ENCODE measurements around the gene RPL38. TPM values are rescaled to one million over a fixed set of nuclear protein-coding genes. Genes with fewer than 3 reads are reported as not detected.
"Not testable (repeated sequence)": the region's sequence is repeated elsewhere in the genome, so short reads cannot be mapped to it uniquely, and the experiment has no call there.

The RPL38 gene
- total RNA-seq, 1 donor = 426 TPM

GRCh38 chr17:74182041-74182723 is 21.3 kb upstream of the RPL38 start:
- no peak for DNase-seq (ENCODE audit: low read depth in 2 of 3, low spot score in 2 of 3)

- DNase-seq (ENCODE audit: low read depth in 2 of 3, low spot score in 2 of 3) = no peak
Measured at GRCh38 chr17:74183411-74183810, 20.1 kb upstream of the RPL38 start.

- no peak for DNase-seq (ENCODE audit: low read depth in 2 of 3, low spot score in 2 of 3)
Measured at GRCh38 chr17:74185571-74186185, 17.8 kb upstream of the RPL38 start.

GRCh38 chr17:74186498-74186897 is 17.0 kb upstream of the RPL38 start:
- no peak for DNase-seq (ENCODE audit: low read depth in 2 of 3, low spot score in 2 of 3)

- no peak for DNase-seq (ENCODE audit: low read depth in 2 of 3, low spot score in 2 of 3)
Measured at GRCh38 chr17:74187761-74188160, 15.7 kb upstream of the RPL38 start.

GRCh38 chr17:74188687-74189086 is 14.8 kb upstream of the RPL38 start:
- DNase-seq (ENCODE audit: low read depth in 2 of 3, low spot score in 2 of 3) = not testable (repeated sequence)

- peak in 1 of 3 donors; percentile 68 for DNase-seq (ENCODE audit: low read depth in 2 of 3, low spot score in 2 of 3)
Measured at GRCh38 chr17:74190154-74190553, 13.3 kb upstream of the RPL38 start.

GRCh38 chr17:74190807-74191406 is 12.6 kb upstream of the RPL38 start:
- no peak for DNase-seq (ENCODE audit: low read depth in 2 of 3, low spot score in 2 of 3)

- DNase-seq (ENCODE audit: low read depth in 2 of 3, low spot score in 2 of 3) = peak in 2 of 3 donors; percentile 57 to 91
Measured at GRCh38 chr17:74192950-74193781, 10.3 kb upstream of the RPL38 start.

- no peak for DNase-seq (ENCODE audit: low read depth in 2 of 3, low spot score in 2 of 3)
Measured at GRCh38 chr17:74194682-74195081, 8.8 kb upstream of the RPL38 start.

- no peak for DNase-seq (ENCODE audit: low read depth in 2 of 3, low spot score in 2 of 3)
Measured at GRCh38 chr17:74196541-74197317, 6.7 kb upstream of the RPL38 start.

- DNase-seq (ENCODE audit: low read depth in 2 of 3, low spot score in 2 of 3) = no peak
Measured at GRCh38 chr17:74197801-74198200, 5.7 kb upstream of the RPL38 start.

- DNase-seq (ENCODE audit: low read depth in 2 of 3, low spot score in 2 of 3) = no peak
Measured at GRCh38 chr17:74198694-74199093, 4.8 kb upstream of the RPL38 start.

GRCh38 chr17:74199306-74200092 is 4.0 kb upstream of the RPL38 start:
- DNase-seq (ENCODE audit: low read depth in 2 of 3, low spot score in 2 of 3) = peak in 2 of 3 donors; percentile 53 to 61

GRCh38 chr17:74200112-74200511 is 3.4 kb upstream of the RPL38 start:
- DNase-seq (ENCODE audit: low read depth in 2 of 3, low spot score in 2 of 3) = no peak

- no peak for DNase-seq (ENCODE audit: low read depth in 2 of 3, low spot score in 2 of 3)
Measured at GRCh38 chr17:74201250-74201649, 2.2 kb upstream of the RPL38 start.

GRCh38 chr17:74201948-74202347 is 1.5 kb upstream of the RPL38 start:
- DNase-seq (ENCODE audit: low read depth in 2 of 3, low spot score in 2 of 3) = no peak

- no peak for DNase-seq (ENCODE audit: low read depth in 2 of 3, low spot score in 2 of 3)
Measured at GRCh38 chr17:74202938-74203337, 540 bp upstream of the RPL38 start.

GRCh38 chr17:74204474-74204873 is 996 bp downstream of the RPL38 start:
- no peak for DNase-seq (ENCODE audit: low read depth in 2 of 3, low spot score in 2 of 3)

- no peak for DNase-seq (ENCODE audit: low read depth in 2 of 3, low spot score in 2 of 3)
Measured at GRCh38 chr17:74205274-74205673, 1.8 kb downstream of the RPL38 start.

Measured in hematopoietic multipotent progenitor cell (in vitro differentiated cells).